IPS-18c (cell line): Measurements from ENCODE around the gene FMNL2.

Source experiments
- H3K4me3 ChIP-seq: 2 replicates; pipeline ENCODE4 v1.7.0; 2013; ENCODE audit warnings: low read depth, mild to moderate bottlenecking, low read length, moderate library complexity; ENCODE audit not compliant: insufficient read depth
- H3K9me3 ChIP-seq: one replicate; pipeline ENCODE4 v1.6.1; 2013; ENCODE audit warnings: mild to moderate bottlenecking, low read length, moderate library complexity; ENCODE audit not compliant: control insufficient read depth, insufficient read depth

The FMNL2 gene

DNA sequence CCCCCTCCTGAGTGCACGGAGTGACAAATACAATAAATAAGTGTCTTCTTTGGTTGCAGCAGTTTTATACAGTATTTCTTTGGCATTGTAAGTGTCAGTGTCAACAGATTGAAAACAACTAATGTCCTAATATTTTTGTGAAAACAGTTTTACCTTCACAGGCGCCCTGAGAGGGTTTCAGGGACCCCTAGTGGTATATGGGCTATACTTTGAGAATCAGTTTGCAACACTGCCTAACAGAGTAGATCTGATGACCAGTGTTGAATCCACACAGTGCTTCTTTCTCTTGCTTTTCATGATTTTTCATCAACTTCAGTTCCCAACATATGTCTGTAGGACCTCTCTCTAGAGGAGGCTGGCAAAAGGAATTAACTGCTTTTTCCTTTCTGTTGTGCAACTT, 220.1 kb downstream of the FMNL2 start:
- no peaks in the 10 kb centered on the region for H3K9me3 ChIP-seq

DNA sequence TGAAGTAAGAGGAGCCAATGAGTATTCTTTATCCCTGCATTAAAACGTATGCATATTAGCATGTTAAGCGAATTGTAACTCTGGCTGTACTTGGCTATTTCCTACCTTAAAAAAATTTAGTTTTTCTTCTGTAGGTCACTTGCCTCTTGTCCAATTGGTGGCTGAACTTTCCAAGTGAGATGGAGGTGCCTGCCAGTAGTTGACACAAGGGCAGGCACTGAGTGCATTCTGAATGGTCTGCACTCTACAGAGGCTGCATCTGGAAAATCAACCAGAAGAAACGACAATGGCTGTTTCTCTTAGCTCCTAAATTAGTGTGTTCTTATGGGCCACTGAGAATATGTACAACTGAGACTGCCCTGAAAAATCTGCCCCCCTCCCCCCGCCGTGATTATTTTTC, 221.5 kb downstream of the FMNL2 start:
- H3K9me3 ChIP-seq, result no peaks in the 10 kb centered on the region
- no peak overlapping the region for H3K4me3 ChIP-seq

More for the DNA sequence above, 220.1 kb downstream of the FMNL2 start:
- no peak overlapping the region for H3K4me3 ChIP-seq

DNA sequence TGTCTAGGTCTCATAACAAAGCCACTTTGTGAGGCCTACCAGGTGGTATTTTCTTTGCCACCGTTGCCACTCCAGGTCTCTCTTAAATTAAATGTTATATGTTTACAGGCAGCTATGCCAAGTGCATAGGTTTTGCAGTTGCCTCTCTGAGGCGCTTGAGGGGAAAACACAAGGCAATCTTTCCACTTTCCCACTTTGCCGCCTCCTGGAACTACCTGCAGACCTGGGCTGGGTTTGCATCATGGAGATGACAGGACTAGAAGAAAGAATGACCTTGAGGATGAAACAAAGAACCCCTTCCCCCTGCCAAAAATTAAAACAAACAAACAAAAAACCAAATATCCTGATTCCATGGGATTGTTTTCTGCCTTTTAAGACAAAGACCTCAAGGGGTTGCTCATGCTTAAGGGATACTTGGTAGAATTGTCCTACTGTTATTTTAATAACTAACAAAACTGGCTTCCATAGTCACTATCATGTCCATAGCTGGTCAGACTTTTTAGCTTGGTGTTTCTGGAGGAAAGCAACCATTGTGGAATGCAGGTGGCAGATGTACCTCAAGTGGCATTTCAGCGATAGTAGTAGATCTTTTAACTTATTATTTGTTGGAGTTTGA, 222.4 kb downstream of the FMNL2 start:
- Histone ChIP-seq H3K4me3 (no peak overlapping the region), H3K9me3 (no peaks in the 10 kb centered on the region)

DNA sequence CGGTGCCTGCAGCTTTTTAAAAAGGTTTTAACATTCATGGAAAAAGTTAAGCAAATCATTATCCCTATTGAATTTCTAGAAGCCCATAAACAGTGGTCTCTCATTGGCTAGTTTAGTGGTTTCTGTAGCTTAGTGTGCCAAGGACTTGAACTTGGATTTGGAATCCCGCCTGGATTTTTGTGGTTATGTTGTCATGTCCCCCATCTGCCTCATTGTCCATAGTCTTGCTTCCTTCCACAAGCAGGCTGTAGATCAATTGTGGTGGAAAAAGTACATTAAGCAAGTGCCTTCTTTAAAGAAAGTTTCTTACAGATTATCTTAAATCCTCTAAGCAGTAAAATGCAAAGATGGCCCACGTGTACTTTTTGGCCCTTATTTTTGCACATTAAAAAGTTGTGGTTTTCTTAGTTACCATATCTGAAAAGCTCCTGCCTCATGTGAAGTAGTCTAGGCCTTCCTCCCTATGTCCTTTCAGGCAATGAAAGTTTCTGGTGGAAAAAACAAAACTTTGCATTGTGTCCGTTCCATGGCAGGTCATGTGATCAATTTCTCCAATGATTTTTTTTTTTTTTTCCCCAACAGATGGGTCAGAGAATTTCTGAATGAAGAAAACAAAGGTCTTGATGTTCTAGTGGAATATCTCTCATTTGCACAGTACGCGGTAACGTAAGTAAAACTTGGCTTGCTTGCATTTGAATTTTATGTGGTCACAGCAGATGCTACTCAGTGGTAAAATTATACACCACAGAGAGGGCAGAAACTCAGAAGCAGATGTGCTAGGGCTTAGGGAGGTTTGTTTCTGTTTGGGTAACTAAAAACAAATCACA, 223.4 kb downstream of the FMNL2 start:
- no peaks in the 10 kb centered on the region for H3K9me3 ChIP-seq

DNA sequence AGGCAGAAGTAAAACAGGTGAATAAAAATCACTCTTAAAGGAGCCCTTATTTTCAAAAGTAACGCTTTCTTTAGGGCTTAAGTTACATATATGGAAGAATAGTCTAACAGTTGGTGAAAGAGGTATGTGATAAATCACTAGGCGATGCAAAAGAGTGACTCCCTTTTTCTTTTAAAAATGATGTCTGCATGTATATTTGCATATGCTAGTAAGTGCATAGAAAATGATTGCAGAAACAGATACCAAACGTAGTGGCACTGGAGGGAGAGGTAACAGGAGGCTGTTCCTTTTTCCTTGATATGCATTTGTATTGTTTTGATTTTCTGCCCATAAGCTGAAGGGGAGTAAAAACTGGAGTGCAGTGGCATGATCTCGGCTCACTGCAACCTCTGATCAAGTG, 224.0 kb downstream of the FMNL2 start:
- H3K4me3 ChIP-seq, result no peak overlapping the region
- no peaks in the 10 kb centered on the region for H3K9me3 ChIP-seq

More for the DNA sequence above, 223.4 kb downstream of the FMNL2 start:
- H3K4me3 ChIP-seq, result no peak overlapping the region

DNA sequence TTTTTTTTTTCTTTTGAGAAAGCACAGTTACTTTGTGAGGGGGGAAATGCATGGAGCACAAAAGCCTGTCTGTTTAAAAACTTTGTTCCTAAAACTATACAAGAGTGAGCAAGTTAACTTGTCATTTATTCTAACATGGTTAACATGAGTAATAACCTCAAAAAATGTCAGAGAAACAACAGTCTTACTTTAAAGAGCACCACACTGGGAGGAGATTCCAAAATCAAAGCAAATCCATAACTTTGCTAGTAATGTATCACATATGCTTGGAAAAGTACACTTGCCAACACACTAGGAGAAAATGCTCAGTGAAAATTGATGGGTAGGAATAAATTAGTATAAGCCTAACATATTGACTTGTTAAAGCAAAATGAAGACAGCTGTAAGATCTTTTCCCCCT, 225.2 kb downstream of the FMNL2 start:
- H3K4me3 ChIP-seq, result no peak overlapping the region
- H3K9me3 ChIP-seq, result no peaks in the 10 kb centered on the region

DNA sequence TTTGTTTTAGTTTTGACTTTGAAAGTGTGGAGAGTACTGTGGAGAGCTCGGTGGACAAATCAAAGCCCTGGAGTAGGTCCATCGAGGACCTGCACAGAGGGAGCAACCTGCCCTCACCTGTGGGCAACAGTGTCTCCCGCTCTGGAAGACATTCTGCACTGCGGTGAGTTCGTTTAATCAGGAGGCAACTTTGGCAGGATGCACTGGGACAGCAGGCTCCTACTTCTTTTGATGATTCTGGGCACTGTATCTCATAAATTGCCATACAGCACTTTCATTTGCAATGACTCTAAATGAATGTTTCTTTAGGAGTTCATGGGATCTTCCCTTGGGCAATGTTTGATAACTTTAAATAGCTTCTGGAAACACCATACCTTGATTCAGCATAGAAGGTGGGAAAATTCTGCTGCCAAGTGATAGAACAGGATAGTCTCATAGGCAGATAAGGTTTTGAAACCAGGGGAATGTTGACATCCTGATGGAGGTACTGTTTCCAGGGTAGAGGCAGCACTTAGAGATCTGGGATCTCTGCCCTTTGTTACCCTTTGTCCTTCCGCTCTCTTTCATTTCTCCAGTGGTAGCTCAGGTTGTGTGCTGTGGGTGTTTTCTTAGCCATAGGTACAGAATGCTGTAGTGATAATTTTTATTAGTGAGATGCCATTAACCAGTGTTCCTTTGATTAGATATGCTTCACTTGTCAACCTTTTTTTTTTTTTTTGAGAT, 226.1 kb downstream of the FMNL2 start:
- H3K4me3 ChIP-seq, result no peak overlapping the region

DNA sequence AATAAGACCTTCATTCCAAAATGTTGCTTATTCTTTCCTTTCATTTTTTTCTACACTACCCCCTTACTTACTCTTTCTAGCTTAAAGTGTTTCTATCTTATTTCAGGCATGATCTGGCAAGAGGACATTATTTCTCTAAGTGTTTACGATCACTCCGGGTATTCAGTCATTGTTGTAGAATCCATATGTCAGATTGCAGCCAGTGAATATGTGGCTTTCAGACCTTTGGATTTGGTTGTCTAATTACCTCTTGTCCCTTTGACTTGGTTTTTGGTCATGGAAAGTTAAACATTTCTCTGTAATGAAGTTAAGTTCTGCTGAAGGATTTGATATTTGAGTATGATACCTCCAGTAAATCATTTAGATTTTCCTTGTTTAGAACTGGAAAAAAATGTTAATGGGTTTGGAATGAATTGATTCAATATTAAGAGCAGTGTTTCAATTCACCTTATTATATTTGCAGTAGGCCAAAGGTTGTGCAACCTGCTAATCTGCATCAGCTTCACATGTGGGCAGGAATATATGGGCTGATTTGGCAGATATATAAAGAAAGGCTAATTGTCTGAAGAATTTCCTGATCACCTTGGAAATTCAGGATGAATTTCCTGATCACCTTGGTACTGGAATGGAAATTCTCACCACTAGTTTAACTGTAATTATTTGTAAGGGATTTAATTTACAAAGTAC, 227.4 kb downstream of the FMNL2 start:
- H3K9me3 ChIP-seq, result no peaks in the 10 kb centered on the region
- H3K4me3 ChIP-seq, result no peak overlapping the region

More for the DNA sequence above, 226.1 kb downstream of the FMNL2 start:
- H3K9me3 ChIP-seq, result no peaks in the 10 kb centered on the region

DNA sequence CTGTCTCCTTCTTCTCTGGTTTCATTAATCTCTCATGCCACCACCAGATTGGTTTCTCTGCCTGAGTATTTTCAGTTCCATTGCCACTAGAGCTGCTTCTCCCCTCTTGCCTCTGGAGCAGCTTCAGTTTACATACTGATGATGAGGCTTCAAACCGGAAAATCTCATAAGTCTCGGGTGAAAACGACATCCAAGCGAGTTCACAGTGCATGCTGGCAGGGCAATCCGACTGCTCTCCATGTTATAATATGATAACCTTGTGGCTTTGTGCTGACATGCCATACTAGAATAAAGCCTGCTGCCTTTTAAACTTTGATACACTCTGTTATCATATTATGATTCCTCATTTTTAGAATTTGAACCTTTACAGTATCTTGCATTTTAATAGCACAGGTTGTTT, 228.8 kb downstream of the FMNL2 start:
- H3K9me3 ChIP-seq, result no peaks in the 10 kb centered on the region
- H3K4me3 ChIP-seq, result no peak overlapping the region

DNA sequence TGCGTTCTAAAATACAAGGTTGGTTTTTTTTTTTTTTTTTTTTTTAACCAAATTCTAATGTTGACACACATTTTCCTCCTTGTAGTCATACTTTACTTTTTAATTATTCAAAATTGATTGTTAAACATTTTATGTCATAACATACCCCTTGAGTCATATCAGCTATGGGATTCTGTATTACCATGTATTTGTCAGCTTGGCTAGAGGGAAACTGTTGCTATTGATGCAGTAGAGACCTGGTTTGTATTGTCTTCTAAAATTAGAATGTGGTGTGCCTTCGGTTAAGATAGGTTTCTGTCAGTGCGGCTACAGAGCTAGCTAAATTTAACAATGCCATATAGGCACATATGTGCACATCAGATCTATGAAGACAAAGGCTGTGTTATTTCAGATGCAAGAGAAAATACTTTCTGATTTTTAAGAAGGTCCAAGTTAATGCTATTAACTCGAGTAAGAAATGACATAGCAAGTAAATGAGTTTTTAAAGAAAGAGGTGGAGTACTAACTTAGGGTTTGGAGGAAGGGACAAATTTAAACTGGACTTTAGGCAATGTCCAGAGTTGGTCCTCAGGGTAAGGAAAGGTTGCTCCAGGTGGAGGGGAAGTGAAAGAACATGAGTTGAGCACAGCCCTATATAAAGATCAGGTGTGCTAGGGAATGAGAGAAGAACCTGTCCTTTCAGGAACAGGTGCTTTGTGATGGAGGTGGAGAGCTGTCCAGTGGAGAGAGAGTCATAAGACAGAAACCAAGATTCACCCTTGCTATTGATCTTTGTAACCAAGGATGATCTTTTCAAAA, 230.0 kb downstream of the FMNL2 start:
- Histone ChIP-seq H3K9me3 (no peaks in the 10 kb centered on the region), H3K4me3 (no peak overlapping the region)

DNA sequence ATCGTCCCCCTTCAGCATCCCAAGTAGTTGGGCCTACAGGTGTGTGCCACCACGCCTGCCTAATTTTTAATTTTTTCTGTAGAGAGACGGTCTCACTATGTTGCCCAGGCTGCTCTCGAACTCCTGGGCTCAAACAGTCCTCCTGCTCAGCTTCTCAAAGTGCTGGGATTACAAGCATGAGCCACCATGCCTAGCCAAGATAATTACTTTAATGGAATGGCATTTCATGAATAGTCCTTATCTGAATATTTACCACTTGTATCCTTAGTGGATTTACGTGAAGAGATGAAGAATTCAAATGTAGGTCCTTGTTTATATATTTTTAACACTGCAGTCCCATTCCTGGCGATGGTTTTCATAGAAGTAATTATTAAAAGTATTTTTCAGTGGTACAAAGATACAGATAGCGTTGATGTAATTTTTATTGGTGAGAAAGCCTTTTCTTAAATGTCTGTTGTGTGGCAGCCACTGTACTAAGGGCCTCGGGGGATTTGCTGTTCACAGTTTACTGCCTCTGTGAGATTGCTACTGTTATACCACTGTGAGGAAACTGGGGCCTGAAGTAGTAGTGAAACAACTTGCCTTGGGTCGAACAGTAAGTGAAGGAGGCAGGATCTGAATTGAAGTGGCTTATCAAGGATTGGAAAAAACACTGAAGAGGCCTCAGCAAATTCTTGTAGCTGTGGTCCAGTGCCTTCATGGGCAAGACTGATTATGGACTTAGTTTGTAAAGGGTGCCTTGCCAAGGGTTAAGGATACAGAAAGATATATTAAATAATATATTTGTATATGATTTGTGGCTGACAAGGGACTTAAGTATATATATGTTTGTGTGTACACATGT, 231.1 kb downstream of the FMNL2 start:
- no peak overlapping the region for H3K4me3 ChIP-seq
- H3K9me3 ChIP-seq, result no peaks in the 10 kb centered on the region

DNA sequence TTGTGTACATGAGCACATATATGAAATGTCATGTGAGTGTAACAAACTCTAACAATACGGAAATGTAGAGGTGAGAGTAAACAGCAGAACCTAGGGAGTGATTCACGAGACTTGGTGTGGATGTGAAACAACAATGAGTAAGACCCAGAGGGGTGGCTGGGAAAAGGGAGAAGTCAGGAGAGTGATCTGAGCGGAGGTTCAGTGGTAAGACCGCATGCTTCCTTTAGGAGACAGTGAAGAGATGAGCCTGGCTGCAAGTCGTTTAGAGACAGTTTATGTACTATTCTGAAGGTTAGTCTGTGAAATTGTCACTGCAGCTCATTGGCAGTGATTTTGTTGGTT, 231.7 kb downstream of the FMNL2 start:
- no peak overlapping the region for H3K4me3 ChIP-seq
- H3K9me3 ChIP-seq, result no peaks in the 10 kb centered on the region

DNA sequence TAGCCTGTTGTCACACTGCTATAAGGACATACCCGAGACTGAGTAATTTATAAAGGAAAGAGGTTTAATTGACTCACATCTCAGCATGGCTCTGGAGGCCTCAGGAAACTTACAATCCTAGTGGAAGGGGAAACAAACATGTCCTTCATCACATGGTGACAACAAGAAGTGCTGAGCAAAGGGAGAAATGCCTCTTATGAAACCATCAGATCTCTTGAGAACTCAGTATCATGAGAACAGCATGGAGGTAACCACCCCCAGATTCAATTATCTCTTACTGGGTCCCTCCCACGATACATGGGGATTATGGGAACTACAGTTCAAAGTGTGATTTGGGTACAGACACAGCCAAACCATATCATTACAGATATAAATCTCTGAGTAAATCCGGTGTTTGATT, 233.6 kb downstream of the FMNL2 start:
- no peak overlapping the region for H3K4me3 ChIP-seq

DNA sequence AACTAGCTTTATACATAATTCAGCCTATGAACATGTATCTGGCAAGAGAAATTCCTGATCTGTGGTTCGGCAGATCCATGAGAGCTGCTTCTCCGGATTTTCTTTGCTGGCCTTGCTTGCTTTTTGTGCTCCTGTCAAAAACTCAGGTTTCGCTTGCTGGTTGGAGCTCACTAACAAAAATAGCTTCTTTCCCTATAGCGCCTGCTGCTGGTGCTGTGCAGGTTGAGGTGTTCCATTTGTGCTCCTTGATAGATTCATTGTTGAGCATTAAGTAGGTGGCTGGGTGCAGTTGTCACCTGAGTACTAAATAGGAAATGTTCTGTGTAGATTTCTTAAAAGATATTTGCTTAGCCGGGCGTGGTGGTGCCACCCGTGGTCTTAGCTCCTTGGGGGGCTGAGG, 234.2 kb downstream of the FMNL2 start:
- no peak overlapping the region for H3K4me3 ChIP-seq

More for the DNA sequence above, 233.6 kb downstream of the FMNL2 start:
- H3K9me3 ChIP-seq, result no peaks in the 10 kb centered on the region

DNA sequence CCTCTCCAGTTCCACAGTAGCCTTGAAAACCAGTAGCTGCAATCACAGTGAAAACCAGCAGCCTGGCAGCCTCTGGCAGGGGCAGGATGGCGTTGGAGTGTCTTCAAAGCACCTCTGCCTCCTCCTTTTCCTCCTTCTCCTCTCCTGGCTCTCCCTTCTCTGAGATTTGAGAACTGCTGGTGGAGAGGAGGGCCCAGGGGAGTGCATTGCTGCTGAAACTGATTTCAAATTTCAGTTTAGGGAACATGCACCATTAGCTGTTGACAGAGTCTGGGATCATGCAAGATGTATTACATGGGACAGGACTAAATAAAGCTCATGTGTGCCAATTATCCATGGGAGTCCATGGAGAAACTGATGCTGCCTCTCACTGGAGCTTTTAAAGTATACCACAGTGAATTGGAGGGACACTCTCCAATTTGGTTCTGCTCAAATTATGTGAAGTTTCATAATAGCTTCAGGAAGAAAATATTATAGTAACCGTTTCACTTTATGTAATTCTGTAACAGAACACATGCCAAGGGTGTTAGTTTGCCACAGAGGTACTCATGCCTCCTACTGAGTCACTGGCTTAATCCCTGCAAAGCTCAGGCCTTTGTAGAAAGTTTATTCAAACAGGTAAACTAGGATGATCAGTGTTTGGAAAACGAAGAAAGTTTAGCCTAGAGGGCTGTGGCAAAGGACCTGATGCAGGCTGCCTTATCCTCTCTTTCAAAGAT, 236.2 kb downstream of the FMNL2 start:
- no peaks in the 10 kb centered on the region for H3K9me3 ChIP-seq
- H3K4me3 ChIP-seq, result no peak overlapping the region

More for the DNA sequence above, 234.2 kb downstream of the FMNL2 start:
- H3K9me3 ChIP-seq, result no peaks in the 10 kb centered on the region

DNA sequence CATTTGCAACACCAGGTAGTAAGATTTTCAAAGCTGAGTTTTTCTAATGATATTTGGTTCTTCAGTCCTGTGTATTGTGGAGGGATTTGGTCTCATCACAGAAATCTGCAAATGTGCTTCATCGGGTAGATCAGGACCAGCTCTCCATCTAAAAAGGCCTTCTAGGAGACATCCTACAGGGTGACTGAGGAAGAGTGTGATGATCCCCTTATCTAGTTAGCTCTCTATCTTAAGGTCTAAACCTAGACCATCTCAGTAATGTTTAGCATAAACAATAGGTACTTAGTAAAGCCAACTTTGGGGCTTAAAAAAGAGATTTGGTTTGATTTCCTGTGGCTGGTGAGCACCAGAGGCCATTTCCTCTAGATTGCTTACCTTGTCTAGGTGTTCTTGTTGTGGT, 237.1 kb downstream of the FMNL2 start:
- no peak overlapping the region for H3K4me3 ChIP-seq

More for the DNA sequence above, 237.1 kb downstream of the FMNL2 start:
- no peaks in the 10 kb centered on the region for H3K9me3 ChIP-seq
